OCI-LY7 (cell line): Measurements from ENCODE around the gene OAS2.

Experiments used
- EZH2phosphoT487 ChIP-seq: fragments of 200-600 bp; sonication (generic); IDR thresholded peaks from 2 replicates; pipeline ENCODE4 v1.6.1; 2018; ENCODE audit warnings: low read depth, borderline replicate concordance, mild to moderate bottlenecking, mixed run types, antibody characterized with exemption, low read length, moderate library complexity, mixed read lengths
- TF ChIP-seq, protein P1 (sequence below): fragments of 200-600 bp; sonication (generic); conservative IDR thresholded peaks from 2 replicates; pipeline ENCODE4 v1.5.1; 2014; ENCODE audit warnings: mild to moderate bottlenecking, antibody characterized with exemption, low read length, moderate library complexity, mixed read lengths

GRCh38 chr12:112964067-112964670 is 14.2 kb upstream of the OAS2 start:
- TF ChIP-seq, protein P1, sequence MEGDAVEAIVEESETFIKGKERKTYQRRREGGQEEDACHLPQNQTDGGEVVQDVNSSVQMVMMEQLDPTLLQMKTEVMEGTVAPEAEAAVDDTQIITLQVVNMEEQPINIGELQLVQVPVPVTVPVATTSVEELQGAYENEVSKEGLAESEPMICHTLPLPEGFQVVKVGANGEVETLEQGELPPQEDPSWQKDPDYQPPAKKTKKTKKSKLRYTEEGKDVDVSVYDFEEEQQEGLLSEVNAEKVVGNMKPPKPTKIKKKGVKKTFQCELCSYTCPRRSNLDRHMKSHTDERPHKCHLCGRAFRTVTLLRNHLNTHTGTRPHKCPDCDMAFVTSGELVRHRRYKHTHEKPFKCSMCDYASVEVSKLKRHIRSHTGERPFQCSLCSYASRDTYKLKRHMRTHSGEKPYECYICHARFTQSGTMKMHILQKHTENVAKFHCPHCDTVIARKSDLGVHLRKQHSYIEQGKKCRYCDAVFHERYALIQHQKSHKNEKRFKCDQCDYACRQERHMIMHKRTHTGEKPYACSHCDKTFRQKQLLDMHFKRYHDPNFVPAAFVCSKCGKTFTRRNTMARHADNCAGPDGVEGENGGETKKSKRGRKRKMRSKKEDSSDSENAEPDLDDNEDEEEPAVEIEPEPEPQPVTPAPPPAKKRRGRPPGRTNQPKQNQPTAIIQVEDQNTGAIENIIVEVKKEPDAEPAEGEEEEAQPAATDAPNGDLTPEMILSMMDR, result no peak
- no peak for TF ChIP-seq EZH2phosphoT487
